NT2/D1 (cell line): ENCODE measurements around the gene SEPTIN11.

ENCODE experiments used
- DNase-seq: peaks from one replicate; pipeline ENCODE4 v3.0.0-alpha.2; 2011; ENCODE audit warnings: low read depth, low spot score
- H3K27me3 ChIP-seq: 2 replicates; pipeline ENCODE4 v1.6.0; 2011; ENCODE audit warnings: mild to moderate bottlenecking; ENCODE audit not compliant: insufficient read length, insufficient read depth
- H3K36me3 ChIP-seq: 2 replicates; pipeline ENCODE4 v1.6.1; 2011; ENCODE audit warnings: mild to moderate bottlenecking, low read length, mixed read lengths; ENCODE audit not compliant: insufficient read depth, insufficient read length
- H3K4me1 ChIP-seq: 2 replicates; pipeline ENCODE4 v1.5.1; 2011; ENCODE audit not compliant: insufficient read depth, insufficient read length
- H3K4me3 ChIP-seq: 2 replicates; pipeline ENCODE4 v1.5.1; 2011; ENCODE audit warnings: low read depth; ENCODE audit not compliant: insufficient read length
- H3K9ac ChIP-seq: 2 replicates; pipeline ENCODE4 v1.6.0; 2011; ENCODE audit warnings: low read depth; ENCODE audit not compliant: insufficient read length
- H3K9me3 ChIP-seq: 2 replicates; pipeline ENCODE4 v1.5.1; 2011; ENCODE audit warnings: mild to moderate bottlenecking, low read length; ENCODE audit not compliant: insufficient read depth
- SUZ12 ChIP-seq: IDR thresholded peaks from 2 replicates; pipeline ENCODE4 v1.6.1; 2011; ENCODE audit not compliant: insufficient read length, insufficient read depth; ENCODE audit errors: extremely low read depth
- YY1 ChIP-seq: IDR thresholded peaks from 2 replicates; pipeline ENCODE4 v1.6.1; 2011; ENCODE audit not compliant: insufficient read length, insufficient read depth
- ZNF274 ChIP-seq: IDR thresholded peaks from 2 replicates; pipeline ENCODE4 v1.6.1; 2011; ENCODE audit warnings: mild to moderate bottlenecking, low read depth, low read length

The SEPTIN11 gene

GRCh38 chr4:76990288-76991080 lies 40.9 kb downstream of the SEPTIN11 start:
- Histone ChIP-seq H3K36me3 (peaks cover 8% of the 10 kb centered on the region), H3K9ac (no peak overlapping the region), H3K27me3 (no peaks in the 10 kb centered on the region), H3K4me3 (no peak overlapping the region), H3K9me3 (peaks cover 19% of the 10 kb centered on the region), H3K4me1 (no peaks in the 10 kb centered on the region)
- DNase-seq, result no peak
- TF ChIP-seq ZNF274 (no peak), YY1 (no peak)

- DNase-seq, result no peak
- no peaks in the 10 kb centered on the region for H3K27me3 ChIP-seq
- H3K9ac ChIP-seq, result no peak overlapping the region
- TF ChIP-seq ZNF274 (no peak), SUZ12 (no peak), YY1 (no peak)
- peaks cover 12% of the 10 kb centered on the region for H3K36me3 ChIP-seq
- H3K4me1 ChIP-seq, result no peaks in the 10 kb centered on the region
- peaks cover 19% of the 10 kb centered on the region for H3K9me3 ChIP-seq
- no peak overlapping the region for H3K4me3 ChIP-seq
Measured at GRCh38 chr4:76991161-76991660, 41.7 kb downstream of the SEPTIN11 start.

- Histone ChIP-seq H3K36me3 (peaks cover 27% of the 10 kb centered on the region), H3K4me1 (peaks cover 2% of the 10 kb centered on the region), H3K27me3 (no peaks in the 10 kb centered on the region), H3K9me3 (peaks cover 11% of the 10 kb centered on the region; the same call in 1 of the 2 replicates), H3K9ac (no peak overlapping the region), H3K4me3 (no peak overlapping the region)
- DNase-seq, result no peak
- TF ChIP-seq ZNF274 (no peak), SUZ12 (no peak), YY1 (no peak)
Measured at GRCh38 chr4:76993787-76994641, 44.5 kb downstream of the SEPTIN11 start.

- TF ChIP-seq YY1 (no peak), ZNF274 (no peak), SUZ12 (no peak)
Measured at GRCh38 chr4:76995776-76996175, 46.2 kb downstream of the SEPTIN11 start.

GRCh38 chr4:76996445-76996844 lies 46.9 kb downstream of the SEPTIN11 start:
- H3K9ac ChIP-seq, result no peak overlapping the region
- no peak for DNase-seq
- no peaks in the 10 kb centered on the region for H3K9me3 ChIP-seq
- no peak overlapping the region for H3K4me3 ChIP-seq
- no peak for TF ChIP-seq ZNF274
- TF ChIP-seq SUZ12, result no peak
- TF ChIP-seq YY1, result no peak
- H3K36me3 ChIP-seq, result peaks cover 44% of the 10 kb centered on the region
- no peaks in the 10 kb centered on the region for H3K27me3 ChIP-seq
- peaks cover 2% of the 10 kb centered on the region for H3K4me1 ChIP-seq

More at GRCh38 chr4:76995776-76996175, 46.2 kb downstream of the SEPTIN11 start:
- Histone ChIP-seq H3K36me3 (peaks cover 40% of the 10 kb centered on the region), H3K9ac (no peak overlapping the region), H3K4me1 (peaks cover 2% of the 10 kb centered on the region), H3K27me3 (no peaks in the 10 kb centered on the region), H3K4me3 (no peak overlapping the region), H3K9me3 (no peaks in the 10 kb centered on the region)
- no peak for DNase-seq

GRCh38 chr4:76997077-76997476 lies 47.5 kb downstream of the SEPTIN11 start:
- H3K27me3 ChIP-seq, result no peaks in the 10 kb centered on the region
- TF ChIP-seq SUZ12, result no peak
- no peak for TF ChIP-seq YY1
- TF ChIP-seq ZNF274, result no peak
- no peaks in the 10 kb centered on the region for H3K9me3 ChIP-seq
- H3K4me1 ChIP-seq, result peaks cover 2% of the 10 kb centered on the region
- no peak overlapping the region for H3K4me3 ChIP-seq
- DNase-seq, result no peak
- no peak overlapping the region for H3K9ac ChIP-seq
- H3K36me3 ChIP-seq, result peaks cover 44% of the 10 kb centered on the region

- no peak for TF ChIP-seq SUZ12
- TF ChIP-seq ZNF274, result no peak
- TF ChIP-seq YY1, result no peak
- DNase-seq, result no peak
- Histone ChIP-seq H3K9ac (no peak overlapping the region), H3K9me3 (no peaks in the 10 kb centered on the region), H3K36me3 (peaks cover 44% of the 10 kb centered on the region), H3K4me3 (no peak overlapping the region), H3K4me1 (peaks cover 2% of the 10 kb centered on the region), H3K27me3 (no peaks in the 10 kb centered on the region)
Measured at GRCh38 chr4:76997532-76997931, 48.0 kb downstream of the SEPTIN11 start.
